ENCODE data around the gene TFRC.

DNA sequence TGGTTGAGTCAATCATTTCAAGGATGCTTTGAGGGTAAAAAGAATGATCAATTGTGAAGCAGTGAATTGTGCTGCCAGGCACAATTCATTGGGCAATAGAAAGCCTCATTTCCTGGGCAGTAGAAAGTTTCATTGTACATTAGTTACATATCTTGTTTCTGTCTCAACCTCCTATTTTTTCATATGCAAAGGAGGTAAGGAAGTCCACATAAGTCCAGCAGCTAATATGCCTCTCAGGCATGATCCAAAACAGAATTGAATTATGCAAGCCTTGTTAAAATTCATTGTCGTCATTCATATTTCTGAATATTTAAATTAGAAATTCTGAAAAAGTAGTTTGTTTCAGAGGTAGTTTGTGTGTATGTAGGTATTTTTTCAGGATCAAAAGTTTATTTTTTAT is 65.8 kb downstream of the TFRC start:
- no peak for TF ChIP-seq POLR2A (IDR thresholded peaks at IDR 0.05)
- TF ChIP-seq, protein P1, sequence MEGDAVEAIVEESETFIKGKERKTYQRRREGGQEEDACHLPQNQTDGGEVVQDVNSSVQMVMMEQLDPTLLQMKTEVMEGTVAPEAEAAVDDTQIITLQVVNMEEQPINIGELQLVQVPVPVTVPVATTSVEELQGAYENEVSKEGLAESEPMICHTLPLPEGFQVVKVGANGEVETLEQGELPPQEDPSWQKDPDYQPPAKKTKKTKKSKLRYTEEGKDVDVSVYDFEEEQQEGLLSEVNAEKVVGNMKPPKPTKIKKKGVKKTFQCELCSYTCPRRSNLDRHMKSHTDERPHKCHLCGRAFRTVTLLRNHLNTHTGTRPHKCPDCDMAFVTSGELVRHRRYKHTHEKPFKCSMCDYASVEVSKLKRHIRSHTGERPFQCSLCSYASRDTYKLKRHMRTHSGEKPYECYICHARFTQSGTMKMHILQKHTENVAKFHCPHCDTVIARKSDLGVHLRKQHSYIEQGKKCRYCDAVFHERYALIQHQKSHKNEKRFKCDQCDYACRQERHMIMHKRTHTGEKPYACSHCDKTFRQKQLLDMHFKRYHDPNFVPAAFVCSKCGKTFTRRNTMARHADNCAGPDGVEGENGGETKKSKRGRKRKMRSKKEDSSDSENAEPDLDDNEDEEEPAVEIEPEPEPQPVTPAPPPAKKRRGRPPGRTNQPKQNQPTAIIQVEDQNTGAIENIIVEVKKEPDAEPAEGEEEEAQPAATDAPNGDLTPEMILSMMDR (IDR thresholded peaks at IDR 0.05): no peak
